Measurements from ENCODE around the gene NT5DC3.
A peak's percentile ranks its signal among the peaks of the same experiment; 100 is the strongest.
"Not testable (repeated sequence)": the region's sequence is repeated elsewhere in the genome, so short reads cannot be mapped to it uniquely, and the experiment has no call there.

The NT5DC3 gene

DNA sequence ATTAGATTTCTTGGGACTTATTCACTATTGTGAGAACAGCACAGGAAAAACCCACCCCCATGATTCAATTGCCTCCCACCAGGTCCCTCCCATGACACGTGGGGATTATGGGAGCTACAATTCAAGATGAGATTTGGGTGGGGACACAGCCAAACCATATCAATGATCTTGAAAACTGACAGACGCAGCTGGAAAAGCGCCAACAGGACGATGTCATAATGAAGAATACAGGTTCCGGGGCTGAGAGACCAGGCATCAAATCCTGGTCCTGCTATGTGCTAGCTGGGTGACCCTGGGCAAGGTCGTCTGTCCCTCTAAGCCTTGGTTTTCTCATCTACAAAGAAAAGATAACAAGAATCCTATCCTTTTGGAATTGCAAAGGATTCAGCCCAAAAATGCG, 31.4 kb downstream of the NT5DC3 start:
- DNase-seq (ENCODE audit: low spot score) = not testable (repeated sequence)

DNA sequence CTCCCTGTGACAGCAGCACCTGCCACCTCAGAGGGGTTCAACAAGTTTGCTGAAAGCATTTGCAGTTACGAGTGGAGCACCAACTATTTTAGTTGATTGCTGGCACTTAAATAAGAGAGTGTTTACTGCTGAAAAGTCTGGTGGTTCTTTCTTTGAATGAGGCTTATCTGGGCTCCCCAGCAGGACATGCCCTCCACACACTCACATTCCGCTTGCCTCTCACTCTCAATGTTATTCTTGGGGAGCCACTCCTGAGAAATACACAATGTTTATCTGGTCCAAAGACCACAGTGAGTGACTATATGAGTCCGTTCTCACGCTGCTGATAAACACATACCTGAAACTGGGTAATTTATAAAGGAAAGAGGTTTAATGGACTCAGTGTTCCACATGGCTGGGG, 31.9 kb downstream of the NT5DC3 start:
- DNase-seq (ENCODE audit: low spot score) = no peak

DNA sequence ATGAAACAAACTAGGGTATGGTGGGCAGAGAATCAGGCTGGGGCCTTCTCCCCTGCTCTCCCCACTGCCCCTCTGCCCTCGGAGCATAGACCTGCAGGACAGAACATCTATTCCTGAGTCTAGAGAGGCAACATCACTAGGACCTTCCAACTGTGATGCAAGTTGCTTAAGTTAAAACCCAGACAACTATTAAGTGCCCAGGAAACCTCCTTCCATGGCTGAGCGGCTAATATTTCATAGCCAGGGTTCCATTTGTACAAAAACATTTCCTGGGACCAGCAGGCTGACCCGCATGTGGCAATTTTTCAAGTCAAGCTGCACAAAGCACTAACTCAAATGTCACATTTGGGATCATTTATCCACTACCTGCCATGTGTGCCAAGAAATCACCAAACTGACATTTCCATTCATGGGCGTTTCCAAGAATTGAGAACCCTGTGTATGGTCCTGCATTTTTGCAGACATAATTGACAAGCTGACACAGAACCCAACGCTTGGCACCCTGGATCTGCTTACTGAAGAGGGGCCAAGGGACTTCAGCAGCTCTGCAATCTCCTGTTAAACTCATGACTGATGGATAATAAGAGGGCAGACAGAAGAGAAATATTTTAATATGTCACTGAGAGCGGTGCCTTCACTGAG, 32.7 kb downstream of the NT5DC3 start:
- DNase-seq (ENCODE audit: low spot score) = no peak

DNA sequence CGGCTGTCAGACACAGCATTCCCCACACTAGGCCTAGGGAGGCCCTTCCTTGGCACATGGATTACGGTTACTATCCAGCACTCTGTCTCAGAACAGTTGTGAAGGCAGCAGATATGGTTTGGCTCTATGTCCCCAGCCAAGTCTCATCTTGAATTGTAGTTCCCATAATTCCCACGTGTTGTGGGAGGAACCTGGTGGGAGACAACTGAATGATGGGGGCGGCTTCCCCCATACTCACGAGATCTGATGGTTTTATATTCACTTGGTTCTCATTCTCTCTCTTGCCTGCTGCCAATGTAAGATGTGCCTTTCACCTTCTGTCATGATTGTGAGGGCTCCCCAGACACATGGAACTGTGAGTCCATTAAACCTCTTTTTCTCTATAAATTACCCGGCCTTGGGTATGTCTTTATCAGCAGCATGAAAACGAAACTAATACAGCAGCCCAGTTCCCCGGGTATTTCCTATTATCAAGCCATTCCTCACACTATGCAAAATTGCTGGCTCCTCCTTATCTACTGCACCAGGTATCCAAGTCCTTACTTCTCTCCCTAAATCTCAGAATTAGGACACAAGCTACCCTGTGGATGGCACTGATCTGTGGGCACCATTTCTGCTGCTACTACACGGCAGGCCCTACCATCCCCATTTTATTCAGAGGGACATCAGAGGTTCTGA, 33.3 kb downstream of the NT5DC3 start:
- DNase-seq (ENCODE audit: low spot score) = no peak

DNA sequence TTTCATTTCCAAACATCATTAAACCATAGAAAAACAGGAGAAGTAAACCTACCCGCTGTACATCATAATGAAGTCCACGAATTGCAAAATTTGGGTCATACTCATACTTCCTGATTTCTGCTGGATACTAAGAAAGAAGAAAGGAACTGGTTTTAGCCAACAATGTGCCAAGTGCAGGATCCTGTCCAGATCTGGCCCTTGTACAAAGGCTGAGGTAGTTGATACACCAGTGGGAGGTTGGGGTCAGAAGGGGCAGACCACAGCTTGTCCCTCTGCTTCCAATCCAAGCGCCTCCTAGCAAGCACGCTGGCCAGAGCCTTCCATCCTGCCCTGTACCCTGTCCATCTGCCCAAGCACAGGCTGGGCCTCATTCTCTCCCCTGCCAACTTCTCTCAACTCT, 34.2 kb downstream of the NT5DC3 start:
- DNase-seq (ENCODE audit: low spot score) = no peak

DNA sequence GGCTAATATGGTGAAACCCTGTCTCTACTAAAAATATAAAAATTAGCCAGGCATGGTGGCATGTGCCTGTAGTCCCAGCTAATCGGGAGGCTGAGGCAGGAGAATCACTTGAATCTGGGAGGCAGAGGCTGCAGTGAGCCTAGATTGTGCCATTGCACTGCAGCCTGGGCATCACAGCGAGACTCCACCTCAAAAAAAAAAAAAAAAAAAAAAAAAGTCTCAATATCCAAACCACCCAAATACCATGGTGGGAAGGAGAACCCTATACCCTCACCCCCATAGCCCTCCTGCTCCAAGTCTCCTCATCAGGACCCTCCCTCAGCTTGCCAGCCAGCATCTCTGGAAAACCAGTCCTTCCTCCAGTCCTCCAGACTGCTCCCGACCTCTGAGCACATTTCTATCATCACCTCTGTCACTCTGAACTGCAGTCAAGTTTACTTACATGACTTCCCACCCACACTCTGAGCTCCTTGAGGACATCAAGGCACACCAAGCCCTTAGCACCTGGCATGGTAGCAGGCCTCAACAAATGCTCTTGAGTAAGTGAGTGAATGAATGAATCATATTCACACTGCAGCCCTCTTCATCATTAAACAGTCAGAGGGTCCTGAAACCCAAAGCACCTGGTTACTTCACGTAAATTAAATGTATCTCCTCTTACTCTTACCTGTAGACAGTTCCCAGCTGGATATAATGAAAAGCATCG, 35.2 kb downstream of the NT5DC3 start:
- DNase-seq (ENCODE audit: low spot score) = no peak

DNA sequence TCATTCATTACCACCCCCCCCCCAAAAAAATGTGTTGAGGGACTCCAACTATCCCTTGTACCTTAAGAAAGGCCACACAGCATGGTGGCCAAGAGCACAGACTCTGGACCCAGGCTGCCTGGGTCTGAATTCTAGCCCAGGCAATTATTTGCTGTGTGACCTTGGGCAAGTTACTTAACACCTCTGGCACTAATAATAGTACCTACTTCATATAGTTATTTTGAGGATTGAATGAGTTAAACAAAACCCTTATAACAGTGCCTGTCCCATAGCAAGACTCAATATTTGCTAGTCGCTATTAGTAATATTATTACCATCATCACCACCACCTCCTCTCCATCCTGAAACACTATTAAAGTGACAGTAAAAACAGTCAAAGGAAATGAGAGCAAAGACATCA, 37.2 kb downstream of the NT5DC3 start:
- DNase-seq (ENCODE audit: low spot score) = no peak

DNA sequence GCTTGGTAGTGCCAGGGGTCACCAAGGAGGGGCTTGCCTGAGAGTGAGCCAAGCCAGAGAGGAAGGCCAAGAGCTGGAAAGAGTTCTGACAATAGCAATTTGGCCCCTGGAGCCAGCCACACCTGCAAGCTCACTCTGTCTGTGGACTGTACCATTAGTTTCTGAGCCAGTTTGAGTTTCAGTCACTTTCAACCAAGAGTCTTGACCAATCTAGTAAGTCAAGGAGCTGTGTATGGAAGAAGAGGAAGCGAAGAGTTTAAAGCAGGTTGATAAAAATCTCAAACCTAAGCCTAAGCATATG, 38.5 kb downstream of the NT5DC3 start:
- no peak for DNase-seq (ENCODE audit: low spot score)

DNA sequence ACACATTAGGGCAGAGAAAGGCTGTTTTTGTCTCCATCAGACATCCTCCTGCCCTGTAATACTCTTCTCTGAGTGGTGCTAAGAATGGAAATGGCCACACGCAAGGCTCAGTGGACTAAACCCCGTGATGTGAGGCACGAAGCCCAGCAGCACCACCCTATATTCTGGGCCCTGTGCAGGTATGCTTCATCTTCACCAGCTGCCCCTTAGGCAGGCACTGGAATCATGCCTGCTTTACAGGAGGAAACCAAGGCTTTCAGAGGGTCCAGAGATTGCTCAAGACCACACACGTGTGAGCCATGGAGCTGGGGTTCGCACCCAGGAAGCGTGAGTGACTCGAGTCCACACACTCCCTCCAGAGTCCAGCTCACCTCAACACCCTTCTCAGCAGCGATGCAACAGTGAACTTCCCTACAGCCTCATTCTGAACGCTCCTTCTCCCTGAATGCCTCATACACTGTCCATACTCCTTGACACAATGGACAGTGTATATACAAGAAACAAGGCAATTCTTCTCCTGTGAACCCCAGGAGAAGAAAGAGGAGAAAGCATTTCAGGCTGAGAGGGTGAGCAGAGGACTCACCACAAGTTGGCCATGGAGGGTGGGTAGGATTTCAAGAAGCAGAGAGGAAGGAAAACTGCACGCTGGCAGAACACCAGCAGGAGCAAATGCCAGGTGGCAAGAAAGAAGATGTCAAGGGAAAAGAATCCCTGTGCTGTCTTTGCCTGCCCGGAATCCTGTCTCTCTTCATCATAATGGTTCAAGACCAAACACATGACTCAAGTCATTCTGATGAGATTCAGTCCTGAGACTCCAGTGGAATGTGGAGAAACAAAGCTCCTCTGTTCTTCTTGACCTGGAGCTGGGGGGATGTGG, 39.1 kb downstream of the NT5DC3 start:
- peak; percentile 11 for DNase-seq (ENCODE audit: low spot score)

DNA sequence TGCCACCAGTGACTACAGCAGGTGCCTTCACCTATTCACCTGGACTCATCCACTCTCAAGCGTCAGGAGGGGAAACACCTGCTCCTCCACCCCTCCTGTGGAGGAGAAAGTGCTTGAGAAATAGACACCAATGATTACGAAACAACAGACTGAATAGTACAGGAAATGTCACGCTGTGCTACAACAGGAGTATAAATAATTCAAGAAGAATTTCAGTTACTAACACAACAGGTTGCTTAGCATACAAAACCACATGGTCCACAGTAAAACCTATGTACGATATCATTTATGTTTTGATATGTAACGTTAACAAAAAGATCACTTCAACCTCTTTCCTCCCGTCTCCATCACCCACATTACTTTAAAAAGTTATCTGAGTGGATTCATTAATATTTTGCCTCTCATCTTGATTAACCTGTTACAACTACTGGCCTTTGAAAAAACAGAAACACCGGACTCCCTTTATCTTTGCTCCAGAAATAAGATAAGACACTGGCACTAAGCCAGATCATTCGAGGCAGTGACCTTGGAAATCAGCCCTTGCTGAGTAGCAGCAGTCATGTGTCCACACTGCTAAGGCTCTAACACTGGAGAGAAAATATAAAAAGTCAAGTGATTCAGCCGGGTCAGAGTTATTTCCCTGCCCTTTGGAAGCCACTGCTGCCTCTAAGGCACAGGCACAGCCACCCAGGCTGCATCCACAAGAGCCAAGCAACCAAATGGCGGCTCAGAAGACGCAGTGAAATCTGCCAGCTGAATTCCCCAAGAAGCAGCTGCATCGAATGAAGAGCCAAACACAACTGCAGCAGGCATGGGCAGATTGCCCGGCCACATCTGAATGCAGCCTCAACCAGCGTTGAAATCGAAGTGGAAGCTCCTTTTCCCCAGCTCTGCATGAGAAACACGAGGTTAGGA, 40.9 kb downstream of the NT5DC3 start:
- DNase-seq (ENCODE audit: low spot score) = peak; percentile 58

DNA sequence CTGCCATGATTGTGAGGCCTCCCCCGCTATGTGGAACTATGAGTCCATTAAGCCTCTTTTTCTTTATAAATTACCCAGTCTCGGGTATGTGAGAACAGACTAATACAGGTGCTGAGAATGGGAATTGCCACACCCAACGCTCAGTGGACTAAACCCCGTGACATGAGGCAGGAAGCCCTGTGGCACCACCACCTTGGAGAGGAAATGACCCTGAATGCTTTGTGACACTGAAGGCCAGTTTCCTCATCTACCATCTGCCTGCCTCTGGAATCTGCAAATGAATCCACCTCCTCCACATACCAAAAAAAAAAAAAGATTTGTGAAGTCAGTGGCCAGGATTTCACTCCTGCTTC, 41.6 kb downstream of the NT5DC3 start:
- no peak for DNase-seq (ENCODE audit: low spot score)

DNA sequence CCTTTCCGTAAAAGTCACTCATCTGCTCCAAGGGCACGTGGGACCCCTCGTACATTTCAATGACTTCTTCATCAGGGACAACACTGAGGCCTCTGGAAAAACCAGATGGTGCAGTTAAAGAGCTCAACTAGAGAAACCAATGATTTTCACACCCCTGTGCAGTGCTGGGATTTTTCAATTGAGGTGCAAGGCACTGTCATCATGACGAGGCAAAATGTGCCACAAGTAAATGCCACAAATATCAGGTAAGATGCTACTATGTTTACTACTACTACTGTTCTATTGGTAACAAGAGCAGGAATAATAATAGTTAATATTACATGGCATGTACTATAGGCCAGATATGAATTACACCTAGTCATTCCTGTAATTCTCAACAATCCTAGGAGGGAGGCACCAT, 42.4 kb downstream of the NT5DC3 start:
- DNase-seq (ENCODE audit: low spot score) = no peak

DNA sequence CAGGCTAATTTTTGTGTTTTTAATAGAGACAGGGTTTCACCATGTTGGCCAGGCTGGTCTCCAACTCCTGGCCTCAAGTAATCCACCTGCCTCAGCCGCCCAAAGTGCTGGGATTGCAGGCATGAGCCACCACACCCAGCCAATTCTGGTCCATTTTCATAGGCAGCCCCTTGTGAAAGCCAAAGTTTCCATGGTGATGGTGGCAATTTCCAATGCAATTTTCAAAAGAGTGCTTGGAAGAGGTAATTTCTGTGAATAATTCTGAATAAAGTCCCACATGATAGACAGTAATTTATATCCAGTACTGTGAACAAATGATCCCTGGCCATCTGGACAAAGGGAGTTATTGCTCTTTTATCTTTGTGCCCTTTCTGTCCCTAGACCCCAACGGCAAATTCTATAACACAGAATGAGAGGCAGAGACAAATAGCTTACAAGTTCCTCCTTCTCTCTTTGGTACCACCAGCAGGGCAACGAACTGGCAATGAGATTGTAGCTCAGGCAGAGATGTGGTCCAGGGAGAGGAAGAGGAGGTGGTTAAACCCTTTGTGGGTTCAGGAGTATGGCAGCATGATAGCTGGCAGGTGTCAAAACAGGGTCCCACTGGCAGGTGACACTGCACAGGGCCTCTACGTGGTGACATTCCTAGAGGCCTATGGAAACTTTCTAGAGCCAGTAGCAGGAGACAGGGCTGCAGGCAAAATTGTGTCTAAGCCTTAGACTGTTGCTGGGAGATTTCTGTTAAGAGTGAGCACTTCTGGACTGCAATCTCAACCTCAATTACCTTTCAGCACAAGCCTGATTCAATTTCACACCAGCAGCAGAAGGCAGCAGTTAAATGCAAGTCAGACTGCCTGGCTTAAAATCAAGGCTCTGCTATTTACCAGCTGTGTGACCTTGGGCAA, 46.5 kb downstream of the NT5DC3 start:
- DNase-seq (ENCODE audit: low spot score) = no peak

DNA sequence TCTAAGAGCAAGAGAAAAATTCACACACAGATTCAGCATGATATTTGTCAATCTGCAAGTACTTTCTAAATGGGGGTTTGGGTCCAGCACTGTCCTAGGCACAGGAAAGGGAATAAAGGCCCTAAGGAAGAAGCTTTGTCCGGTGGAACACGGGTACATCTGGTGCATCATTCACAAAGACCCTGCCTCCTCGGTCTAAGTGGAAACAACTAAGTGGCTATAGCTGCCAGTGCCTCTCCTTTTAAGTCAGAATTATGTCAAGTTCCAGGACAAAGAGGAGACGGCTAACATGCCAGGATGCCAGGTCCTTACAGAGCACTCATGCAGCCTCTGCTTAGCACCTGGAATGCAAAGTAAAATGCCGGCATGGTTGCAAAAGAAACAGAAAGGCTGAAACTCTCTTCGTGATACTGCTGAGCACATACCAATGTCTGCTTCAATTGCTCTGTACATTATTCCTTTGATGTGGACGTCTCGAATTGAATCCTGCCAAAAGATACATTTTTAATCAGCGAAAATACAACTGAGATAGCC, 47.5 kb downstream of the NT5DC3 start:
- no peak for DNase-seq (ENCODE audit: low spot score)

DNA sequence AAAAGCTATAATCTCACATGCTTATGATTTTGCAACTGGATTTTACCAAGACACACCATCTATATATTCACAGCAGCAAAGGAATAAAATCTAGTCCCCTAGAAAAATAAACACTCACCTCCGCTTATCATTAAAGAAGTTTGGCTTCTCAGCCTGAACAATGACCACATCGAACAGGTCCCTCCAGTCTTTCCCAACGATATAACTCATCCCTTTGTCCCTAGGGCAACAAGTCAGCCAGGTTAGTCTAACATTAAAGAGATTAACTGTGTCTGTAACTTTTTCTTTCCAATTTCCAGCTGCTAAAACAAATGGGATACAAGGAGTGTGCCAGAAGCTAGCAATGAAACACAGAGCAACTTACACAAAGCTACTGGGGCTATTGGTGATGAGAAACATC, 48.0 kb downstream of the NT5DC3 start:
- no peak for DNase-seq (ENCODE audit: low spot score)

DNA sequence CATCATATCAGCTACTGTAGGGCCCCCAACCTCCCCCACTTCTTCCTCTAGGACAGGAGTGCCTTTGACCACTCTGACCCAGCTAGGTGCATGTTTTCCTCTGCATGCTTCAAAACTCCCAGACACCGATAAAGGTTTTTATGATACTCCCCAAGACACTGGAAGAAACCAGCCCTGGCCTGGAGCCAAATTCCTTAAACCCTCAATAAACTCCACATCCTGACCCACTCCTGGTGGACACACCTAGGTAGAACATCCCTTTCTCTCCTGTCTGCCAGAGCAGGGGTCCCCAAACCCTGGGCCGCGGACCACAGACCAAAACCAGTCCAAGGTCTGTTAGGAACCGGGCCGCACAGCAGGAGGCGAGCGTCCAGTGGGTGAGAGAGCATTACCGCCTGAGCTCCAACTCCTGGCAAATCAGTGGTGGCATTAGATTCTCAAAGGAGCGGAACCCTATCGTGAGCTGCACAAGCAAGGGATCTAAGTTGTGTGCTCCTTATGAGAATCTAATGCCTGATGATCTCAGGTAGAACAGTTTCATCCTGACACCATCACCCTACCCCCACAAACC, 49.6 kb downstream of the NT5DC3 start:
- DNase-seq (ENCODE audit: low spot score) = no peak

DNA sequence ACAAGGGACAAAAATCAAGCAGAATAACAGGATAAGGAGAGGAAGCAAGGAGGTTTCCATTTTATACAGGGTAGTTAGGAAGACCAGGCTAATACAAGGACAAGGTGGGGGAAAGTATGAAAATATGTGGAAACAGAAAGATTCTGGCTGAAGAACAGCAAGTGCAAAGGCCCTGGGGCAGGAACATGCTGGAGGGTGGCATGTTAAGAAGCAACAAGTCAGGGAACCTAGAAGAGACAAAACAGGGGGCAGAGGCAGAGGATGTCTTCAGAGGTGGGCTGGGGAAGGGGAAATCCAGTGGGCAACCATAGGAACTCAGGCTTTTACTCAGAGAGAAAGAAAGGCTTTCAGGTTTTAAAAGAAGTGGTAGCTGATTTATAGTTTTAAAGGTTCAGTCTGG, 54.8 kb downstream of the NT5DC3 start:
- DNase-seq (ENCODE audit: low spot score) = no peak

DNA sequence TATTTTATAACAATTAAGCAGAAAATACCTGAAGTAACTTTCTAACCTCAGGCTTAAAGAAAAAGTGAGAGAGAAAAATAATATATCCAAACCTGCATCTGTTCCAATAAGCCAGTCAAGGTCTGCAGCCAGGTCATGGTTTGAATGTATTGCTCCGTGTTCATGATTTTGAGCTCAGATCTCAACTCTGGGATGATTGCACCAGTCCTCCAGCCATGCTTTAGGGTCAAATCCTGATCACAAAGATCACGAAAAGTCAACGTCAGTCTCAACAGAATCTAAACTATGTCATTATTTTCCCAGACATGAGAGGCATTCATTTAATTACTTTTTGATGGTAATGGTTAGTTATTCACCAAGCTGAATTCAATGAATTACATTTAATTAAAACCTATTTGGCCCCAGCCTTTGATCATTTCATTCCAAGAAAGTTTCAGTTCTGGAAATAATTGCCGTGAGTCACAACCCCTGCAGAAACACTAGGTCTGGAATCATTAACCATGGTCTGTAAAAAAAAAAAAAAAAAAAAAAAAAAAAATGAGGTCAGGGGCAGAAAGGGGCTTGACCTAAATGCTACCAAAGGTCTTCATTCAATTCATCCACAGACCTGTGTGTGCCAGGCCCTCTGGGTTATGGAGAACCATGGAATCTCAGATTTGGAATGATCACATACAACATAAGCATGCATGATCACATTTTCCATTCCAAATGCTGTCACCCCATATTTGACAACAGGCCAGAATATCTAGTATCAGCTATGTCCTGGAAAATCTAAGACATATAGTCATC, 55.6 kb downstream of the NT5DC3 start:
- peak; percentile 47 for DNase-seq (ENCODE audit: low spot score)
